HG03039 (cell line): ENCODE data around the gene CPZ.
"Not testable (repeated sequence)": the region's sequence is repeated elsewhere in the genome, so short reads cannot be mapped to it uniquely, and the experiment has no call there.

Experiments
- ATAC-seq: cut with Tn5 transposase; IDR thresholded peaks from one replicate; pipeline ENCODE4 v1.9.1; 2021; ENCODE audit warnings: mild to moderate bottlenecking, moderate library complexity; ENCODE audit not compliant: unreplicated experiment

Gene CPZ

DNA sequence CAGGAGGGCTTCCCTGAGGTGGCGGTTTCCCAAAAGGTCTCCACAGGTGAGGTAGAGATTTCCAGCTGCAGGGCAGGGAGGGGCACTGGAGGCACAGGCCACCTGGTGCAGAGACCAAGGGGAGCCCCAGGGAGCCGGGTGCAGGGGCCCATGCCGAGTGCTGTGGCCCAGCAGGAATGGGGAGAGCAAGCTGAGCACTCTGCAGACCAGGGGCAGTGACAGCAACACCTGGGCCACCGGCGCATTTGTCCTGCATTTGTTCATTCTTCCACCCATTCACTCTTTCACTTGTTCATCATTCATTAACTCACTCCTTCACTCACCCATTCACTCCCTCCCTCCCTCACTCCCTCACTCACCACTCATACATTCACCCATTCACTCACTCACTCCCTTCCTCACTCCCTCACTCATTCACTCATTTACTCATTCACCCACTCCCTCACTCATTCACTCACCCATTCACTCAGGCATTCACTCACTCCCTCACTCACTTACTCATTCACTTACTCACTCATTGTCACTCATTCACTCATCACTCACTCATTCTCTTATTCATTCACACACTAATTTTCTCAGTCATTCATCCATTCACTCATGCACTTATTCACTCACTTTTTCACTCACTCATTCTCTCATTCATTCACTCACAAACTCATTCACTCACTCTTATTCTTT is 16.3 kb downstream of the CPZ start:
- no peak for ATAC-seq

DNA sequence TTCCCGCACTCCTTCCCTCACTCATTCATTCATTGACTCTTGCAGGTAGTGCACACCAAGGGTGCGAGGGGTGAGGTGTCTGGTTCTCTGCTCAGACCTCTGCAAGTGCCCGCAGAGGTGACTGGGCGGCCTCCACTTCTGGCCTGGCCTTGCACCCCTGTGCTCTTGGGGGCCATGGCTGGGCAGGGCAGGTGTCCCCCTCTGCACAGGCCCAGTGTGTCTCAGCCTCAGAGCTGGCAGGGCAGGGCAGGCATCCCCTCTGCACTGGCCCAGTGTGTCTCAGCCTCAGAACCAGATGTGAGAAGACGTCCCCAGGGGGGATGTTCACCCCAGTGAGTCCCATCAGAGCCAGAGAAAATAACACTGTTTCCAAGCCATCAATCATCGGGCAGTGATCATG is 16.8 kb downstream of the CPZ start:
- ATAC-seq = no peak

DNA sequence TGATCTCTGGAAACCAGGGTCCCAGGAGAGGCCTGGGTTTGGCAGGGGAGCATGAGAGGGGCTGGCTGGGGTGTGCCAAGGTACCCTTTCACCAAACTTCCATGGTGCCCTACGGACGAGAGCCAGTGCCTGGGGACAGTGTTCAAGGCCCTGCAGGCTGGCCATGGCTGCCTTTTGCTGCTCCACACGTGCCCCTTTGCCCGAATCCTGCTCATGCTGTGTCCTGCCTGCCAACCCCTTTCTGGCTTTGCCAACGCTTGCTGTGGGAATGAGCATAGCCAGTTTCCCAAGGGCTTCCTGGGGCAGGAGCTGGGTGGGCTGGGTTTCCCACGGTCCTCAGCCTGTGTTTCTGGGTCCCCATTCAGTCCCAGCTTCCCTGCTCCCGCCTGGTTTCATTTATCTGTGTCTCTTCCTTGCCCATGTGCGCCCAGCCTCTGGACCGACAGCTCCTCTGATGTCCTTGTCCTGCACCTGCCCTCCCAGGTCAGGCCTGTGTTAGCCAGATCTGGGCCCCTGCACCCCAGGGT is 17.3 kb downstream of the CPZ start:
- ATAC-seq = no peak

DNA sequence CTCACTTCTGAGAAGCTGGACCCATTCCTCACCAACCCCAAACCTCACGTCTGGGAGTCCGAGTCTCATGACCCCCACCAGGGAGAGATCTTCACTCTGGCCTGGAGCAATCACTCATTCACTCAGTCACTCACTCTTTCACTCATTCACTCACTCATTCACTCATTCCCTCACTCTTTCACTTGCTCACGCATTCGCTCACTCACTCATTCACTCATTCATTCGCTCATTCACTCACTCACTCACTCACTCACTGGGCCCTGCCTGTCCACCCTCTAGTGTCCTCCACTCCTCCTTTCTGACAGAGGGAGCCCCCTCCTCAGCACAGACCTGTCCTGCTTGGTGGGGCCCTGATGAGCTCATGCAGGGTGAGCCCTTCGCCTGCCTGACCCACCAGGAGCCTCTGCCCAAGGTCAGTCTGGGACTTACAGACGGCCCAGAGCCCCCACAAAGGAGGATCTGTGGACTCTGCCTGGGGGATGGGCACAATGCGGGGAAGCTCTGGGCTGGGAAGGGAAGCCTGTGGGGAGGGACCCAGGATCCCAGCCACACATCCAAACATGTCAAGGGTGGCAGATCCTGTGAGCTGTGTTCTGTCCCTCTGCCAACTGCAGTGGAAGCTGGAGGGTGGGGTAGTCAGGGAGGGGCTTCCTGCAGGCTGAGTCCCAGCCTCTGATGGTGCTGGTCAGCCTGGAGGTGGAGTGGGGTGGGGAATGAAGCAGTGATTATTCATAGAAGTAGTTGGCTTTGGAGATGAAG is 18.5 kb downstream of the CPZ start:
- ATAC-seq = no peak

DNA sequence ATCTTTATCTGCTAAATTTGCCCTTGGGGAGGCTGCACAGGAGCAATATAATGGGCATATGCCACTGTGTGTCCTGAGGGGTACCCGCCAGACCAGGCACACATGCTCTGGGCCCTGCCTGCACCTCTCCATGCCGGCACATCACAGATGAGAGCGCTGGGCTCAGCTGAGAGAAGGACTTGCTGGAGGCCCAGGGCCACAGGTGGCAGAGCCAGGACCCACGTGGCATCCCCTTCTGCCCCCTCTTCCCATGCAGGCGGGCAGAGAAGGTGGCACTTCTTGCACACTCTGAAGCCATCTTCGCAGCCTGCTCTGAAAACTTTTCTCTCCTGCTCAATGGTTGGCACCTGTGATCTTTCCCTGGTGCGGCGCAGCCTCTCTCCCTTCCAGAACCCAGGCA is 20.1 kb downstream of the CPZ start:
- no peak for ATAC-seq

DNA sequence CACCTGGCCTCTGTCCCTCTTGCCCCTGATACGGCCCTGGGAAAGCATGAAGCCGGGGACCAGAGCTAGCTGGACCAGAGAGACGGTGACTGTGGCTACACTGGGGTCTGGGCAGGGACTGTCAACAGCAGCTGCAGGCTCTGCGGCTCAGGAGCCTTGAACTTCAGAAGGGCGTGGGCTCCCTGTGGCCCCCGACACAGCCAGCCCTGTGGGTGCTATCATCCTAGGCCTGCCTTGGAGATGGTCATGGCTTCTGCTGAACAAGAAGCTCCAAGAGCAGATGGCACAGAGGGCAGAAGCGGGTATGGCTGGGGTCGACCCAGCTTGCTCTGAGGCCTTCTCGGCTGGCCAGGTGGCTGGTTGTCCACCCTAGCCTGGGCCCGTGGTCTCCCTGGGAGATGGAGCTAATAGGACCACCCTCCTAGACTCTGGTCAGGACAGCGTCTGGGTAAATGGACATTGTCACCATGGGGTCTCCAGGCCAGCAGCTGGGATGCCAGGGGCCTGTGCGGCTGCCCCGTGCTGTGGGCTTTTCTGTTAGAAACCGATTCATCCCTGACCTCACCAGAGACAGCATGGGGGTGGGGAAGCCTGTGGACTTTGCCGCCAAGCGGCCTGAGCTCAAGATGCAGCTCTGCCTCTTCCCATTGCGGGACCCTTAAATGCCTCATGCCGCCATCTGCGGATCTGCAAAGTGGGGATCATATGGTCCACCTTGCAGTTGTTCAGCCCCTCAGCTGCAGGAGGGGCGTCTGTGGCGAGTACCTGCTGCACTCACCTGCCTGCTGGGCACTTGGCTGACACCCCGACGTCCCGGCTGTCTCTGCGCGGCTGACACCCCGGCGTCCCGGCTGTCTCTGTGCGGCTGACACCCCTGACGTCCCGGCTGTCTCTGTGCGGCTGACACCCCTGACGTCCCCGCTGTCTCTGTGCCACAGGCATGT is 21.1 kb downstream of the CPZ start:
- ATAC-seq = no peak

DNA sequence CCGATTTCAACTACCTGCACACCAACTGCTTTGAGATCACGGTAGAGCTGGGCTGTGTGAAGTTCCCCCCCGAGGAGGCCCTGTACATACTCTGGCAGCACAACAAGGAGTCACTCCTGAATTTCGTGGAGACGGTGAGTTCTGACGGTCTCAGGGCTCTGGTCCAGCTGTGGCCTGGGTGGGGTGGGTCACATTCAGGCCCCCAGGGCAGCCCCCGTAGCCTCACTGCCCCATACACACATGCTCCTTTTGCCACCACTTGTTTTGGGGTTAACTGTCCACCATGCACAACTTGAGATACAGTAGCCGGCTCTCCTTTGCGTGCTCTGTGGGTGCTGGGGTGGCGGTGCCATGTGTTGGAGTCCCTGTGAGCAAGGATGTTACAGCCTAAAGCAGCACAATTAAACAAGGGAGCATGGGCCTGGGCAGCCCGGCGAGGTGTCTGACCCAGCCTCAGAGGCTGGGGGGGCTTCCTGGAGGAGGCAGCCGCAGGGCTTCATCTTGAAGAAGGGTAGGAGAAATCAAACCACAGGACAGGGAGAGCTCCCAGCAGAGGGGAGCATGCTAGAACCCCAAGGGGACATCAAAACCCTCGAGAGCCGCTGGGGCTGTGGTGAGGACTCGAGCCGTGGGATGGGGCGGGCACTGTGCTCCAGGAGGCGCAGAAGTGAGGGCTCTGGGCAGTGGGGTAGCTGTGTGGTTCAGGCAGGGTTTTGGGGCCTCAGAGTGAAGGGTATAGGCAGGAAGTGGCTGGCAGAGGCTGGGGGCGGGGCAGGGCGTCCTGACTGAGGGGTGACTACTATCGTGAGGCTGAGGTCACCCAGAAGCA is 22.0 kb downstream of the CPZ start:
- no peak for ATAC-seq

DNA sequence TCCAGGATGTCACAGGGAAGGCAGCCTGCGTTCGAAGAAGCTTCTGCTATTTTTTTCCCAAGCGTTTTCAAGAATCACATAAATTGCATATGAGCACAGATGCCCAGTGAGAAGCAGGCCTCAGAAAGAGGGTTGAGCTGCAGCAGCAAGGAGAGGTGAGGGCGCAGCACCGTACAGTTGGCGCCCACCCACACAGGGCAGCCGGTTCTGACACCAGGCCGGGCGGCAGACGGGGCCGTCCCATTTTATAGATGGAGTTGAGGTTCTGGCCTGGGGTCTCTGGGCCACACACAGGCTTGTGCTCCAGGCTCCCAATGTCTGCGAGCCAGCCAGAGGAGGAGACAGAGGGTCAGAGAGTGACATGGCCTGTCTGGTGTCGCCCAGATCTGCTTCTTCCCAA is 22.8 kb downstream of the CPZ start:
- no peak for ATAC-seq

DNA sequence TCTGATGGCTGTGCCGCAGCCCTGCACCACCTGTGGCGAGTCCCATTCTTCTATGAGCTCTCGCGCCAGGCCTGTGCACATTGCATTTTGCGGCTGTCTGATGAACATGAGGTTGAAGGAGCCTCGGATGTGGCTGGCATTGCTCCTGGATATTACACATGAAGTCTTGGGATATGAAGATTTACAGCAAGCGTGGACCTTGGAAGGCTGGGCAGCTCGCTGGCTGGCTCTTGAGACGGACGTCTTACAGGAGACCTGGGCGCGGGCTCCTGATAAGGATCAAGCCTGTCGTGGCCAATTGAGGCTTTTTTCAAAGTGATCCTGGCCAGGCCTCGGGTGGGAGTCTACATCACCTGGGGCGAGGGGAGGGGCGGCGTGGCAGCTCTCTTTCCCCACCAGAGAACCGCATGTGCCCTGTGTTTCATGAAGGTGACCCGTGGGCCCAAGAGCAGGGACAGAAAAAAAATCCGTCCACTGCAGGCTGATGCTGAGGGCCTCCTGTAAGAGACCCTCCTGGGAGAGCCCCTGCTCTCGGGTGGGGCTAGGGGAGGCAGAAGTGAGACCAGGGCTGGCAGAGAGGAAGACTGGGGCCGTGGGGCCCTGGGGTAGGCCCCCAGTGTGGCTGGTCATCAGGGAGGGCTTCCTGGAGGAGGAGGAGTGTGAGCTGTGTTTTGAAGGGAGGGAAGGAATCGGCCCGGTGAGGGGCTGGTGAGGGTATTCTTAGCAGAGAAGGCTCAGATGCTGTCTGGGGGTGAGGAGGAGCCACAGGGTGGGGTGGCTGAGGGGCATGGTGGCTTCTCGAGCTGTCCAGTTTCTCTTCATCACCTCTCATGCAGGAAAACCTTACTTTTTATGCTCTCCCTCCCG is 23.6 kb downstream of the CPZ start:
- ATAC-seq = no peak

DNA sequence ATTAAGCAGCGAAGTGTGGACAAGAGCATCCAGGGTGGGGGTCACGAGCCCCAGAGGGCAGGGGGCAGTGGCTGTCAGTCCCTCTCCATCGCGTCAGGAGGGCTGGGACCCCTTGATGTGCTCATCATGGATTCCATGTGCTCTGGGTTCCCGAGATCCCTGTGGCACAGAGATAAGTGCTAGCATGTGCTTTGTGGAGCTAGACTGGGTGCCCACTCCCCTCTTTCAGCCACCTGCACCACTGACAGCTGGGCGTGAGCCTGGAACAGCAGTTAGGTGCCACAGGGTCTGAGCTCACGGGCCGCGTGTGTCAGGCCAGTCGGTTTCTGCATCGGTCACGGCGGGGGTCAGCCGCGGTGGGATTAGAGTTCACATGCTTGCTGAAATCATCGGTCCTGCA is 24.3 kb downstream of the CPZ start:
- no peak for ATAC-seq

DNA sequence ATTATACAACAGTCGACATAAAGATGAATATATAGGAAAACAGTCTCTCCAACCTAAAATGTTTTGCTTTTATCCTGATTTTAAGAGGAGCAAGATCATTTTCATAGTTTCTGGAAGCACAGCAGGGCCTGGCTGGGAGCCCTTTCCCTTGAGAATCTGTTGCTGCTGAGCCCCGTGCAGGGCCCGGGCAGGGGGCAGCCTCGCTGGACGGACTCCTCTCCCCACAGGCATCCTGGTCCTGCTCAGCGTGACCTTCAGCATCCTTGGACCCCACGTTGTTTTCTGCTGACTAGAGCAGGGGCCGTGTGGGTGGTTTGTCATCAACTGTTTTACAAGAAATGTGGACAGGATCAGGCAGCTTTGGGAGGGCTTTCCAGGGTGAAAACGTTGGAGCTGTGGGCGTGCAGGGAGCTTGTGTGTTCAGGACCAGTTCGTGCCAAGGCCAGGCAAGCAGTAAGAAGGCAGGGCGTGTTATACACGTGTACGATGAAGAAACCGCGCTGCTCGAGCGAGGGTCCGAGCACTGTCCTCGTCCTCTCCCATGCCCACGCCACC is 25.0 kb downstream of the CPZ start:
- ATAC-seq = no peak

DNA sequence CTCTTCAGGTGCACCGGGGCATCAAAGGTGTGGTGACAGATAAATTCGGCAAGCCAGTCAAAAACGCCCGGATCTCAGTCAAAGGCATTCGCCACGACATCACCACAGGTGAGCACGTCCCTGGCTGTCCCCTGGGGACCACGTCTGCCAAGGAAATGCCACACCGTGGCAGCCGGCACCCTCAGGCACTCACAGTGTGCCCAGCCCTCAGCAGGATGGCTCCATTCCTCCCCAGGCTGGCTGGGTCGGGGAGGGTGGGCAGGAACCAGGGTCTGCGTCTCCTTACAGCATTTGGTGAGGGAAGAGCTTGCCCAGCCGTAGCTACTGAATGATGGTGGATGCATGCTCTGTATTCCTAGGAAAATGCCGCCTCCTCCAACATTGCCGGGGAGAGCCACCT is 25.9 kb downstream of the CPZ start:
- ATAC-seq = no peak

DNA sequence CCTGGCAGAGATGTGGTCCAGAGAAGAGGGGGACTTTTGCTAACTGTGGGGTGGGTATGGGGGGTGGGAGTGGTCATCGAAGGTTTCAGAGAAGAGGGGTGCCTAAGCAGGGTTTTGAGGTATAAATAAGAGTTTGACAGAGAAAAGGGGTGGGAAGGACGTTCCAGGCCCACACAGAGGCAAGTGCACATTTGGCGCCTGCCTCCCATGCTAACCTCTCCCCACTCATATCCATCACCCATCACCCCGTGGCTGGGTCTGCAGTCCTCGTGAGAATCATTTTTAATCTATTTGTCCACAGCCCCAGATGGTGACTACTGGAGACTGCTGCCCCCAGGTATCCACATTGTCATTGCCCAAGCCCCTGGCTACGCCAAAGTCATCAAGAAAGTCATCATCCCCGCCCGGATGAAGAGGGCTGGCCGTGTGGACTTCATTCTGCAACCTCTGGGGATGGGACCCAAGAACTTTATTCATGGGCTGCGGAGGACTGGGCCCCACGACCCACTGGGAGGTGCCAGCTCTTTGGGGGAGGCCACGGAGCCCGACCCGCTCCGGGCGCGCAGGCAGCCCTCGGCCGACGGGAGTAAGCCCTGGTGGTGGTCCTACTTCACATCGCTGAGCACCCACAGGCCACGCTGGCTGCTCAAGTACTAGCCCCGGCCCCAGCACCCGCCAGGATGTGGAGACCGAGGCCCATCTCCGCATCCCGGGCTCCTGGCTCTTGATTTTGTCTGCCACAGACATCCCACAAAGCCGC is 26.6 kb downstream of the CPZ start:
- ATAC-seq = no peak

DNA sequence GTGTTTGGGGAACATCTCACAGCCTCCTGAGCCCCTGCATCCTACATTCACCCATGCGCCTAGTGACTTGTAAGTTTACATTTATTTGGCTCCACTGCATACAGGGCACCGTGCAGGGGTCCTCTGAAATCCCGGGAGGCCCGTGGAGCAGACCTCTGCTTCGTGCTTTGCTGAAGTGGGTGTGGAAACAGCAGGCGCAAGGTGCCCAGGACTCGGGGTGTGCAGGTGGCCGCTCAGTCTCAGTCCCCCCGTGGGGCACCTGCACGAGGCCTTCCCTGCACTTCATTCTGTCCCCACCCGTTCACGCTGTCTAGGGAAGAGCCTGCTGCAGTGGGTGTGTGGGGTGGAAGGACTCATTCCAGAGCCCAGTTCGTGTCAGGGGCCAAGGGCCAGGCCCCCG is 28.6 kb downstream of the CPZ start:
- ATAC-seq = not testable (repeated sequence)

DNA sequence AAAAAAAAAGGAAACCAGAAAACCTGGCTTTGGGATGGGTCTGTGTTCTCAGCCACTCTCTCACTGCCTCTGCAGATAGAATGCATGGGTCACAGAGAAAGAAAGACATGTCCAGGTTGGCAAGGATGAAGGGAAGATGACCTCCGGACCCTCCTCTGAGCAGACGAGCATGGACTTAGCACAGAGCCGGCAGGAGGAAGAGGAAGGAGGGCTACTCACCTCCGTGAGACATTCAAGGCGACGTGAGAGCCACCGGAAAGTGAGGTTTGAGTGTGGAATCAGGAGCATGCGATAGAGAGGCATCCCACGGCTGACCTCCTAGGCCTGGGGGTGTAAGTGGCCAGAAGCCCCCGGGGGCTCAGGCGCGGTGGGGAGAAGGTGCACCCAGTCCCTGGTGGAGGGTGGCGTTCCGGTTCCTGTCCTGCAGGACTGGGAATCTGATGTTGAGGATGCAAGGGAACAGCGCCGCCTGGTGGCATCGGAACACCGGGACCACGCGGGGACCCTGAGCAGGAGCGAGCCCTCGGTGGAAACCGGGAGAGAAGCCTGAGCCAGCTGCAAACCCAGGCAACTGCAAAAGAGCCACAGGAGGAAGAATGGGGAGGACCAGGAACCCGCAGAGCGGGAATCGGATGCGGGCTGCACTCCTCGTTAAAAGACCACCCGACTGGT is 32.2 kb downstream of the CPZ start:
- not testable (repeated sequence) for ATAC-seq

DNA sequence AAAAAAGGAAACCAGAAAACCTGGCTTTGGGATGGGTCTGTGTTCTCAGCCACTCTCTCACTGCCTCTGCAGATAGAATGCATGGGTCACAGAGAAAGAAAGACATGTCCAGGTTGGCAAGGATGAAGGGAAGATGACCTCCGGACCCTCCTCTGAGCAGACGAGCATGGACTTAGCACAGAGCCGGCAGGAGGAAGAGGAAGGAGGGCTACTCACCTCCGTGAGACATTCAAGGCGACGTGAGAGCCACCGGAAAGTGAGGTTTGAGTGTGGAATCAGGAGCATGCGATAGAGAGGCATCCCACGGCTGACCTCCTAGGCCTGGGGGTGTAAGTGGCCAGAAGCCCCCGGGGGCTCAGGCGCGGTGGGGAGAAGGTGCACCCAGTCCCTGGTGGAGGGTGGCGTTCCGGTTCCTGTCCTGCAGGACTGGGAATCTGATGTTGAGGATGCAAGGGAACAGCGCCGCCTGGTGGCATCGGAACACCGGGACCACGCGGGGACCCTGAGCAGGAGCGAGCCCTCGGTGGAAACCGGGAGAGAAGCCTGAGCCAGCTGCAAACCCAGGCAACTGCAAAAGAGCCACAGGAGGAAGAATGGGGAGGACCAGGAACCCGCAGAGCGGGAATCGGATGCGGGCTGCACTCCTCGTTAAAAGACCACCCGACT is 37.8 kb downstream of the CPZ start:
- ATAC-seq = not testable (repeated sequence)

DNA sequence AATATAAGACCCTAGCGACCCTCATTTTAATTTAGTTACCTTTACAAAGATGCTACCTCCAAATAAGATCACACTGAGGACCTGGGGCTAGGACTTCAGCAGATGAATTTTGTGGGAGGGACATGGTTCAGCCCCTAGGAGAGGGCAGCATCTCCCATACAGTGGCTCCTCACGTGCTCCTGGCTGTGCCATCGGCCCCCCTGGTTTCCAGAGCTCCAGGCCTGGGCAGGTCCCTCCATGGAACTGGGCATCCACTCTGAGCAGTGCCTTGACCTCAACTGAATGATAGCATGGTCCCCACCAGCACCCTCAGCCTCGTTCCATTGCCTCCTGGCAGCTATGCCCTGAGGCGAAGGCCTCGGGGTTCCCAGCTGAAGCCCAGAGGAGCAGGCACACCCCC is 39.3 kb downstream of the CPZ start:
- ATAC-seq = not testable (repeated sequence)
